ENCODE results near the gene ZNF594.

- TF ChIP-seq, protein P1, sequence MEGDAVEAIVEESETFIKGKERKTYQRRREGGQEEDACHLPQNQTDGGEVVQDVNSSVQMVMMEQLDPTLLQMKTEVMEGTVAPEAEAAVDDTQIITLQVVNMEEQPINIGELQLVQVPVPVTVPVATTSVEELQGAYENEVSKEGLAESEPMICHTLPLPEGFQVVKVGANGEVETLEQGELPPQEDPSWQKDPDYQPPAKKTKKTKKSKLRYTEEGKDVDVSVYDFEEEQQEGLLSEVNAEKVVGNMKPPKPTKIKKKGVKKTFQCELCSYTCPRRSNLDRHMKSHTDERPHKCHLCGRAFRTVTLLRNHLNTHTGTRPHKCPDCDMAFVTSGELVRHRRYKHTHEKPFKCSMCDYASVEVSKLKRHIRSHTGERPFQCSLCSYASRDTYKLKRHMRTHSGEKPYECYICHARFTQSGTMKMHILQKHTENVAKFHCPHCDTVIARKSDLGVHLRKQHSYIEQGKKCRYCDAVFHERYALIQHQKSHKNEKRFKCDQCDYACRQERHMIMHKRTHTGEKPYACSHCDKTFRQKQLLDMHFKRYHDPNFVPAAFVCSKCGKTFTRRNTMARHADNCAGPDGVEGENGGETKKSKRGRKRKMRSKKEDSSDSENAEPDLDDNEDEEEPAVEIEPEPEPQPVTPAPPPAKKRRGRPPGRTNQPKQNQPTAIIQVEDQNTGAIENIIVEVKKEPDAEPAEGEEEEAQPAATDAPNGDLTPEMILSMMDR (IDR thresholded peaks at IDR 0.05; ENCODE audit: low read length): peak; percentile 84
- TF ChIP-seq EZH2 (optimal IDR thresholded peaks at IDR 0.05; ENCODE audit: low read depth, low read length): no peak
These were observed 45.9 kb upstream of the ZNF594 start for GRCh38 chr17:5237541-5238016.
